Measurements from ENCODE around the gene ADAMTS14.

DNA sequence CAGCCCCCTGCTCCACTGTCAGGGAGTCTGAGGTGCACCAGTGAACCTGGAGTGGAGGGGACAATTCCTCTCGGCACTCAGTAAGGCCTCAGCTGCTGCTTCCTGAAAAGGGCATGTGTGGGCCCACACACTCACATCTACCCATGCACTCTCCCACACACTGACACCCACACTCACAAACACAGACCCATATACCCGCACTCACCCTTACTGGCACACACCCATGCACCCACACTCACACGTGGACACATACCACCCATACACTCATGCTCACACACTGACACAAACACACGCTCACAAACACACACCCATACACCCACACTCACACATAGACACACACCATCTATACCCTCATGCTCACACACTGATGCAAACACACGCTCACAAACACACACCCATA is 31.9 kb downstream of the ADAMTS14 start:
- TF ChIP-seq, protein P1, sequence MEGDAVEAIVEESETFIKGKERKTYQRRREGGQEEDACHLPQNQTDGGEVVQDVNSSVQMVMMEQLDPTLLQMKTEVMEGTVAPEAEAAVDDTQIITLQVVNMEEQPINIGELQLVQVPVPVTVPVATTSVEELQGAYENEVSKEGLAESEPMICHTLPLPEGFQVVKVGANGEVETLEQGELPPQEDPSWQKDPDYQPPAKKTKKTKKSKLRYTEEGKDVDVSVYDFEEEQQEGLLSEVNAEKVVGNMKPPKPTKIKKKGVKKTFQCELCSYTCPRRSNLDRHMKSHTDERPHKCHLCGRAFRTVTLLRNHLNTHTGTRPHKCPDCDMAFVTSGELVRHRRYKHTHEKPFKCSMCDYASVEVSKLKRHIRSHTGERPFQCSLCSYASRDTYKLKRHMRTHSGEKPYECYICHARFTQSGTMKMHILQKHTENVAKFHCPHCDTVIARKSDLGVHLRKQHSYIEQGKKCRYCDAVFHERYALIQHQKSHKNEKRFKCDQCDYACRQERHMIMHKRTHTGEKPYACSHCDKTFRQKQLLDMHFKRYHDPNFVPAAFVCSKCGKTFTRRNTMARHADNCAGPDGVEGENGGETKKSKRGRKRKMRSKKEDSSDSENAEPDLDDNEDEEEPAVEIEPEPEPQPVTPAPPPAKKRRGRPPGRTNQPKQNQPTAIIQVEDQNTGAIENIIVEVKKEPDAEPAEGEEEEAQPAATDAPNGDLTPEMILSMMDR (IDR thresholded peaks at IDR 0.05) = no peak
- TF ChIP-seq POLR2A (IDR thresholded peaks at IDR 0.05) (no peak), EP300 (IDR thresholded peaks at IDR 0.05) (no peak)

All from tibial nerve (tissue), 4 donors.